UCSD-AML1 (cell line): ENCODE results near the gene GCNA.
"Not testable (repeated sequence)": the region's sequence is repeated elsewhere in the genome, so short reads cannot be mapped to it uniquely, and the experiment has no call there.

Source experiments
- DNase-seq: peaks from one replicate; lab custom pipeline; 2025; ENCODE audit not compliant: unreplicated experiment; lab: John Stamatoyannopoulos, UW

The GCNA gene

GRCh38 chrX:71559773-71560172, 18.5 kb upstream of the GCNA start:
- not testable (repeated sequence) for DNase-seq

GRCh38 chrX:71563921-71564320, 14.3 kb upstream of the GCNA start:
- DNase-seq = no peak

GRCh38 chrX:71565474-71566041, 12.7 kb upstream of the GCNA start:
- DNase-seq = no peak

GRCh38 chrX:71571390-71571789, 6.8 kb upstream of the GCNA start:
- DNase-seq = not testable (repeated sequence)

- no peak for DNase-seq
These were observed 4.6 kb upstream of the GCNA start for GRCh38 chrX:71573590-71573989.

DNA sequence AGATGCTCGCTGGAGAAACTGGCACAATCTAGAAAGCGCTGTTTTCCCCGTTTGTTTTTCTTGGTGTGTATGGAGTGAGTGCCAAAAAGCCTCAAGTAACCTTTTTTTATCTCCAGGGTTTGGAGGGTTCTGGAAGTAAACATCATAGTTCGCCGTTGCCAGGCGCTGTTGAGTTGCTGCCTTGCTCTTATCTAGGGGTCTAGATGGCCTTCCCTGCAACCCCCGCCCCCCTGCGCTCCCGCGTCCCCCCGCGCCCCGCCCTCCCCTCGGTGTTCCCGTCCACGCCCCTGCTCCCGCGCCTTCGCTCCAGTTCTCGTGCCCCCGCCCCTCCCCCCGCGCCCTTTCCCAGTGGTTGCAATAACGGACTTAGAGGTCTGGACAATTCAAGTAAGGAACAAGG, 555 bp upstream of the GCNA start:
- DNase-seq = no peak

- DNase-seq = no peak
These were observed 1.1 kb downstream of the GCNA start for GRCh38 chrX:71579136-71579989.

DNA sequence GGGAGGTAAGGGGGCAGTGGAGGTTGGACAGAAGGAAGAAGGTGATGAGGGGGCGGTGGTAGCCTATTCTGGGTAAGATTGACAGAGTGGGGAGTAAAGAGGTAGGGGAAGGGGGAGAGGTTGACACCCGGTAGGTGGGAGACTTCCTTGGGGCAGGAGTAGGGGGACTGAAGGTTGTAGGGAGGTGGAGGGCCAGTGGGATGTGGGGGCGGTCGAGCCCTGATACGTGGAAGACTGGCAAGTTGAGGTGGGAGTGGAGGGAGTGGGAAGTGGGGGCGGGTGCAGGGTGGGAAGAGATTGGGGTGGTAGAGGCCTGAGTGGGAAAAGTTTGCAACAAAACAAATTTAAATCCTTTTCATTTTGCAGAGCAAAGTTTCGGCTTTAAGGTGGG, 1.7 kb downstream of the GCNA start:
- DNase-seq = no peak

DNA sequence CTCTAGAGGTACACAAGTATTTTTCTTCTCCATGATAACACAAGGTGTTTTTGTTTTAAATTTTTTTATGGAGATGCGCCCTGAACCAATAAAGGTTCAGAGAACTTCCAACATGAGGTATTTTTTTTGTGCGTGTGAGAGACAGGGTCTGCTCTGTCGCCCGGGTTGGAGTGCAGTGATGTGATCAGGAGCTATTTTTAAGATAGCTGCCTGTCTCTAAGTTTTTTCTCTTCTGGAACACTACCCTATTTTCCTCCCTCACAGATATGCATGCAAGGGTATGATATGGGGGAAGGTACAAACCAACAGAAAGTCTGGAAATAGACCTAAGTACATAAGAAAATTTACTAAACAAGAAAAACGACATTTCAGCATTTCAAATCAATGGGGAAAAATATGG, 3.0 kb downstream of the GCNA start:
- DNase-seq = no peak

DNA sequence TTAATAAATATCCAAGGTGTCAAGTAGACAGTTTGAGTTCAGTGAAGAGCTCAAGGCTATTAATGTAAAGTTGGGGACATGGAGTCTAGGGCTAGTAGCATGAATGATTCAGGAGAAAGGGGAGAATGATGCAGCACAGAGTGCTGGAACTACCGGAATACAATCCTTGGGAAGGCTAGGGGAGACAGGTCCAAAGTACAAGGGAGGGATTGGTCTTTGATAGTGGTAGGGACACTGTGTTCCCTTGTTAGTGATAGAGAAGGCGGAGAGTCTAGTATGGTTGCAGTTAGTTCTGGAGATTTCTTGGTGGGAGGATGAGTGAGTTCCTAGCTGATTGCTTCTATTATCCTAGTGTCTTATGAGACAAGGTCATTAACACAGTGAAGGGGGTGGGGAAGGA, 8.7 kb downstream of the GCNA start:
- no peak for DNase-seq

- DNase-seq = not testable (repeated sequence)
These were observed 15.0 kb downstream of the GCNA start for GRCh38 chrX:71593210-71593609.

DNA sequence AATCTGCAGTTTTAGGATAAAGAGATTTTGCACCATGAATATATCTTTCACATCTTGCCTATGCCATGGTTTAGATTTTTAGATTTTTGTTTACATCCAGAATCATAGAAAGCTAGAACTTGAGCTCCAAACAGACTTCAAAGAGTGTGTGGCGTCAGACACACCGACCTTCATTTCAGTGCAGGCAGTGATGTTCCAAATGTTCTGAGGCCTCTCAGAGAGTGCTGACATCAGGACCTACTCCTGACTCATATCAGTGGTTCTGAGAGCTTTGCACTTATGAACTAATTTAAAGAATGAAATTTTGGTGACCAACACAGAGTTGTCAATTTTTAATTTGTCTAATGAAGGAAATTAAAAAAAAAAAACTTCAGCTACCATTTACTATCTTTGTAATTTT, 21.7 kb downstream of the GCNA start:
- no peak for DNase-seq

- no peak for DNase-seq
These were observed 25.4 kb downstream of the GCNA start for GRCh38 chrX:71603618-71604017.

GRCh38 chrX:71604141-71604540, 25.9 kb downstream of the GCNA start:
- DNase-seq = no peak

GRCh38 chrX:71604796-71605568, 26.7 kb downstream of the GCNA start:
- no peak for DNase-seq

DNA sequence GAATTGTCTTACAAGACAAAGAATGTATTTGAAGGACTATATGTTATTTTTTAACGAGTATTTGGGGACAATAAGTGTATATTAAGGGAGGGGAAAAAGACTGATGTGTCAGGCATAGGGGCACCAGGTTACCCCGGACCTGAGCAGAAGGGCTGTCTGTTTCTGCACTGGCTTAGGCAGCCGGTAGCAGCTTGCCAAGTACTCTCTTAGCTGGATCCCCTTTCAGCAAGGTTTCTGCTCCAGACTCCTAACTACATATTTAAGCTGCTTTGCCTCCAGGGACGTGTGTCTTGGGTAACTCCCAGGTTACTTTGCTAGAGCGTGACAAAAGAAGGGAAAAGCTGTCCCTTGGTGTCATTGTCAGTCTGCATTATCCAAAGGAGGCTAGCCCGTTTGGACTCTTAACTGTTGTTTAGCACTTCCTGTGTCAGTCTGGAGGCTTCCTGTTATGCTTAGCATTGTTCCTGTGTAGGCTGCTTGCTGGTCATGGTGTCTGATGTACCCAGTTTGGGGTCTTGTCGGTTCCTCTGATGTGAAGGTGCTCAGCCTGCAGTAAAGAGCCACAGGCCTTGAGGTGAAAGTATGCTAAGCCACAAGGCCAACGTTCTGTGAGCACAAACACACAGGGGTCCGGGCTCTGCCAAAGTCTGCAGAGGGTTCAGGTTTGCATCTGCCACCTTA, 28.4 kb downstream of the GCNA start:
- no peak for DNase-seq

DNA sequence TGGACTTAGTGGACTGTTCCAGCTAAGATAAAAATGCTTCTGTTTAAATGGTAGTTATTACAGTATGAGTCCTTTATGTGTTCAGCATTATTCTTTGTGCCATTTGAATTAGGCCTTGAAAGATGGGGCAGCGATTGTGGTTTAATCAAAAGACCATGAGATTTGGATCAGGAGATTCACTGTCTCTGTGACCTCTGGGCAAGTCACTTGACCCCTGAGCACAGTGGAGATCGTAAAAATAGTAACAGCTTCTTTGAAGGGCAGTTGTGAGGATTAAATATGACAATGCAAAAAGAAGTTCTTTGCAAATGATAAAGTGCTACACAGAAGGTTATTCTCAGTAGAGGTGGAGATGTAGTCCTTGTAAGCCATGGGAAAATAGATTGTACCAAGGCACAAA, 29.3 kb downstream of the GCNA start:
- no peak for DNase-seq

DNA sequence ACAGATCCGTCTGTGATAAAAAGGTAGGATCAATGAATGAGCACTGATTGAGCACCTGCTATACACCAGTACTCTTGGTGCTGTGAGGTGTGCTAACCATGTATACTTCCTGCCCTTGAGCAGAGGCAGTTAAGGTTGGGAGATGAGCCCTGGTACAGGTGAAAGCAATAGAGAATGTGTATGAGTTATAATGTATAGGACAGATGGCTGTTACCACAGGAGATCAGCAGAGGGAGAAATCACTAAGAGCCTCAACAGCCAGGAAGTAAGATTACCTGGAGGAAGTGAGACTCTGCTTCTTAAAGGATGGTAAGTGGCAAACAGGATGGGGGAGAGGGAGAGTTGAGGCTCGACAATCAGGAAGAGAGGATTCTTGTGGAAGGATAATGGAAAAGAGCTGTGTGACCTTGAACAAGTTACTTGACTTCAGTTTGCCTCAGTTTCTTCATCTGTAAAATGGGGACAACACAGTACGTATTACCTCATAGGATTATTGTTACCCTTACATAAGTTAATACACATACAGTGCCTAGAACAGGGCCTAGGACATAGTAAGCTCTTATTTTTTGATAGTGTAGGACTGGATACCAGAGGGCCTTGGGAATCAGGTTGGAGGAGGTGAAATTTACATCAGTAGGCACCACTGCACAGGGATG, 31.0 kb downstream of the GCNA start:
- DNase-seq = no peak

DNA sequence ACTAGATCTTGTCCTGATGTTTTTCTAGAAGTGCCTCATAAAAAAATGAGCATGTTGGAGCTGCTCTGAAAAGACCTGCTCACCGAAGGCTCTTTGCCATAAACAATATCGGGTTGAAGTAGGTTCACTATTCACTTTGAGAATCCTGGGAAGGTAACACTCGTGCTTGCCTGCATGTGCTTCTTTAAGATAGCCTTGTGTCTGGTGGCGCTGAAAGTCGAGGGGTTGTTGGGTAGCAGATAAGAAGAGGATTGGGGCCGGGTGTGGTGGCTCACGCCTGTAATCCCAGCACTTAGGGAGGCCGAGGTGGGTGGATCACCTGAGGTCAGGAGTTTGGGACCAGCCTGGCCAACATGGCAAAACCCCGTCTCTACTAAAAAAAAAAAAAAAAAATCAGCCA, 33.5 kb downstream of the GCNA start:
- not testable (repeated sequence) for DNase-seq

DNA sequence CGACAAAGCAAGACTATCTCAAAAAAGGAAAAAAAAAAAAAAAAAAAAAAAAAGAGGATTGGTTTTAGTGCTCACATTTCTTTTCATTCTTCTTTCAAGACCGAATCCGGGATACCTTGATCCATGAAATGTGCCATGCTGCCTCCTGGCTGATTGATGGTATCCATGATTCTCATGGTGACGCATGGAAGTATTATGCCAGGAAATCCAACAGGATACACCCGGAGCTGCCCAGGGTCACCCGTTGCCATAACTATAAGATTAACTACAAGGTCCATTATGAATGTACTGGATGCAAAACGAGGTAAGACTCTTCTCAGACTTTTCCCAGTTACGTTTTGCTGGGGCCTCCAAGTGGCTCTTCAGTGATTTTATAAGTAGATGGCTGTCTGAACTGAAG, 34.0 kb downstream of the GCNA start:
- no peak for DNase-seq

- no peak for DNase-seq
These were observed 36.8 kb downstream of the GCNA start for GRCh38 chrX:71615056-71615455.
